ENCODE data around the gene CYTH2.

CYTH2 gene

DNA sequence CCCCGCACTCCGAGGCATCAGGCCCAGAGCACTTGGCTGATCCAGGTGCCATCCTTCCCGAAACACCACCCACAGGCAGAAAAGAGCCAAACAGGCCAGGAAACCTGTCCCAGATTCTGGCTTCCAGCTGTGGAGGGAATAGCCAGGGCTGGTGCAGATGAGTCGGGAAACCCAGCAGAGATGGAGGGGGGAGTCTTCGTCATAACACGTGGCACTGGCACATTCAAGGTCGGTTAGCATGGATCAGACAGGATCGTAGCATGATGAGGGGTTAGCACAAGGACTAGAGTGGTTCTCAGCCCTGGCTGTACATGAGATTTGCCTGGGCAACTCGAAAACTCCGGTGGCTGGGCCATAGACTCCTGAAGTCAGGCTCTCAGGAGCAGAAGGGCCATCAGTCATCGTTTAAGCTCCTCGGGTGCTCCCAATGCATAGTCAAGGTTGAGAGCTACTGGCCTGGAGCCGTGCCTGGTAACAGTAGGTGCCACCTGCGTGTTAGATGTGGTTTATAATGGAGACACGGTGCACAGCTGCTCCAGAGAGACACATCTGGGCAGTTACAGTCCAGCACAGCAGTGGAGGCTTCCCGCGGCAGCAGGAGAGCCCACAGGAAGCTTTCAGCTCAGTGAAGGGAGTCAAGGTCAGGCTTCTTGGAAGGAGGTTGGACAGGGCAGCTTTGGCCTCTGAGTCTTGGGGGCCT is 6.3 kb downstream of the CYTH2 start:
- no peak overlapping the region for H4K8ac ChIP-seq (ENCODE audit: low read depth, low read length)
- no peak overlapping the region for H3K56ac ChIP-seq (ENCODE audit: low read length)
- H2AK5ac ChIP-seq (ENCODE audit: low read length), result no peak overlapping the region
- H3K4me2 ChIP-seq (ENCODE audit: low read length), result no peak overlapping the region
- H3K27ac ChIP-seq (ENCODE audit: low read depth, low read length), result no peak overlapping the region
- no peak overlapping the region for H3K9ac ChIP-seq (ENCODE audit: low read length)
- H2BK120ac ChIP-seq (ENCODE audit: low read depth, low read length), result no peak overlapping the region
- H3K23ac ChIP-seq (ENCODE audit: low read length), result no peak overlapping the region
- H3K27me3 ChIP-seq (ENCODE audit: insufficient read depth, low read length, poor library complexity), result no peaks in the 10 kb centered on the region
- no peak overlapping the region for H3K4me3 ChIP-seq (ENCODE audit: low read length)
- no peak for DNase-seq
- no peak overlapping the region for H2BK15ac ChIP-seq (replicated peaks; ENCODE audit: low read depth)
- no CpG with 5 or more reads among the region's 17 CpGs for WGBS (ENCODE audit: extremely low coverage, insufficient coverage, low lambda C conversion rate)
- peaks cover 36% of the 10 kb centered on the region for H3K36me3 ChIP-seq (ENCODE audit: control insufficient read depth, insufficient read depth, low read length)
- no peak overlapping the region for H3K4ac ChIP-seq (ENCODE audit: low read depth, low read length)
- H4K5ac ChIP-seq (ENCODE audit: low read length), result no peak overlapping the region
- no peaks in the 10 kb centered on the region for H3K4me1 ChIP-seq (ENCODE audit: control insufficient read depth, low read depth, low read length)
- H3K79me2 ChIP-seq (ENCODE audit: control insufficient read depth, insufficient read depth, low read length), result no peaks in the 10 kb centered on the region
- H2BK5ac ChIP-seq (ENCODE audit: low read length), result no peak overlapping the region
- H3K18ac ChIP-seq (ENCODE audit: low read length), result no peak overlapping the region
- H3K79me1 ChIP-seq (ENCODE audit: low read length), result peaks cover 12% of the 10 kb centered on the region

DNA sequence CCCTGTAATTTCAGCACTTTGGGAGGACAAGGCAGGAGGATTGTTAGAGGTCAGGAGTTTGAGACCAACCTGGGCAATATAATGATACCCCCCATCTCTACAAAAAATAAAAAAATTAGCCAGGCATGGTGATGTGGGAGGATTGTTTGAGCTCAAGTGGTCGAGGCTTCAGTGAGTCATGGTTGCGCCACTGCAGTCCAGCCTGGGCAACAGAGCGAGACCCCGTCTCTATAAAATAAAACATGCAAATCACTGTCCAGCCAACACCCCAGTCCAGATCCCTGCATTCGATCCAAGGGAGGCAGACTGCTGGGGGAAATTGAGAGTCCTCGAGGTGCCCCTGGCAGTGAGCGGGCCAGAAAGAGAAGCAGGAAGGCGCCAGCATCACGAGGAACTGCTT is 7.0 kb downstream of the CYTH2 start:
- no peak for DNase-seq
- H3K27me3 ChIP-seq (ENCODE audit: insufficient read depth, low read length, poor library complexity), result no peaks in the 10 kb centered on the region
- H3K4ac ChIP-seq (ENCODE audit: low read depth, low read length), result no peak overlapping the region
- no peak overlapping the region for H3K56ac ChIP-seq (ENCODE audit: low read length)
- WGBS (ENCODE audit: extremely low coverage, insufficient coverage, low lambda C conversion rate), result no CpG with 5 or more reads among the region's 9 CpGs
- no peak overlapping the region for H4K5ac ChIP-seq (ENCODE audit: low read length)
- no peak overlapping the region for H3K9ac ChIP-seq (ENCODE audit: low read length)
- no peak overlapping the region for H3K27ac ChIP-seq (ENCODE audit: low read depth, low read length)
- H2BK120ac ChIP-seq (ENCODE audit: low read depth, low read length), result no peak overlapping the region
- H3K36me3 ChIP-seq (ENCODE audit: control insufficient read depth, insufficient read depth, low read length), result peaks cover 36% of the 10 kb centered on the region
- H3K4me3 ChIP-seq (ENCODE audit: low read length), result no peak overlapping the region
- no peak overlapping the region for H4K8ac ChIP-seq (ENCODE audit: low read depth, low read length)
- peaks cover 7% of the 10 kb centered on the region for H3K79me1 ChIP-seq (ENCODE audit: low read length)
- H2BK15ac ChIP-seq (replicated peaks; ENCODE audit: low read depth), result no peak overlapping the region
- no peak overlapping the region for H3K18ac ChIP-seq (ENCODE audit: low read length)
- H3K23ac ChIP-seq (ENCODE audit: low read length), result no peak overlapping the region
- H2AK5ac ChIP-seq (ENCODE audit: low read length), result no peak overlapping the region
- no peaks in the 10 kb centered on the region for H3K4me1 ChIP-seq (ENCODE audit: control insufficient read depth, low read depth, low read length)
- H3K4me2 ChIP-seq (ENCODE audit: low read length), result no peak overlapping the region
- no peaks in the 10 kb centered on the region for H3K79me2 ChIP-seq (ENCODE audit: control insufficient read depth, insufficient read depth, low read length)
- no peak overlapping the region for H2BK5ac ChIP-seq (ENCODE audit: low read length)

DNA sequence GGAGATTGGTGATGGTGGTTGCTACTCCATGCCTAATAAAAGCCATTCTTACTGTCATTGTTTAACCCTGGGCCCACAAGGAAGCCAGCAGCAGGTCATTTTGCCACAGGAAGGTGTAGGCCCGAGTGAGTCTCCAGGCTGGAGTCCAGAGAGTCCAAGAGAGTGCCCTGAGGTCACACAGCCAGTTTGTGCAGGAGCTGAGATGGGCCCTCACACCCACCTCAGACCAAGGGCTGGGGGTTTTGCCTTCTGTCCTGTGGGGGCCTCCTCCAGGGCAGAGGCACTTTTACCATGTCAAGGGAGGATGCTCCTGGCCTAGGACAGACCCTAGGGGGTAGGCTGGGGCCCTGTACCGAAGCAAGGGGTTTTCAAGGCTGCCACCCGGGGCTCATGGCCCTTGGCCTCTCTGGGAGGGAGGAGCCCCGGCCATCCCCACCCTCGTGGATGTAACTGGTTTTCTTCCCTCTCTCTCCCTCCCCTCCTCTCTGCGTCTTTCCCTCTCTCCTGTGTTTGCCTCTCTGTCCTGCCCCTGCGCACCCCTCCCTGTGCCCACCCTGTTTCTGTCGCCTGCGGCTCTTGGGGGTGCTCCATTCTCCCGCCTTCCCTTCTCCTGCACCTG is 8.0 kb downstream of the CYTH2 start:
- no peak overlapping the region for H3K9ac ChIP-seq (ENCODE audit: low read length)
- no CpG with 5 or more reads among the region's 10 CpGs for WGBS (ENCODE audit: extremely low coverage, insufficient coverage, low lambda C conversion rate)
- H3K36me3 ChIP-seq (ENCODE audit: control insufficient read depth, insufficient read depth, low read length), result peaks cover 34% of the 10 kb centered on the region

DNA sequence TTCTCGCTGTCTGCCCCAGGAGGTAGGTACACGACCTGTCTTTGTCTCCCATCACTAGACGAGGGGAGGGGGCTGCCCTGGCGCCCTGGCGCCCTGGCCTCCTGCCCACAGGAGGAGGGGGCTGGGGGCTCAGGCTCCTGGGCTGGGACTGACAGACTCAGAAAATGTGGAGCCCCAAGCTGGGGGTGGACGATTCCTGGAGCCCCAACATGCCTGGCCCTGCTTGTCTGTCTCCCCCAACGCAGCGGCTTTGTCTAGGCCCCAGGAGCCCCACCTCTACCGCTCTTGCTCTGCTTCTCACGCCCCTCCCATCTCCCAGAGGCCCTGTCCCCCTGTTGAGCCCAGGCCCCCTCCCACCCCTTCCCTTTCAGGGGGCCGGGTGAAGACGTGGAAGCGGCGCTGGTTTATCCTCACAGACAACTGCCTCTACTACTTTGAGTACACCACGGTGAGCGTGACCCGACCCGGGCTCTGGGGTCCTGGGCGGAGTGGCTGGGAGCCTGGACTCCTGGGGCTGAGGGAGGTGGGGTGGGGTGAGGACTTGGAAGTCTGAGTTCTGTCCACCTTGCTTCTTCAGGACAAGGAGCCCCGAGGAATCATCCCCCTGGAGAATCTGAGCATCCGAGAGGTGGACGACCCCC is 8.6 kb downstream of the CYTH2 start:
- no peak overlapping the region for H3K18ac ChIP-seq (ENCODE audit: low read length)
- H3K4me1 ChIP-seq (ENCODE audit: control insufficient read depth, low read depth, low read length), result no peaks in the 10 kb centered on the region
- no peak overlapping the region for H2AK5ac ChIP-seq (ENCODE audit: low read length)
- H3K36me3 ChIP-seq (ENCODE audit: control insufficient read depth, insufficient read depth, low read length), result peaks cover 30% of the 10 kb centered on the region
- no peak overlapping the region for H2BK120ac ChIP-seq (ENCODE audit: low read depth, low read length)
- no peak overlapping the region for H3K4me3 ChIP-seq (ENCODE audit: low read length)
- H3K27me3 ChIP-seq (ENCODE audit: insufficient read depth, low read length, poor library complexity), result no peaks in the 10 kb centered on the region
- H3K56ac ChIP-seq (ENCODE audit: low read length), result no peak overlapping the region
- H3K79me2 ChIP-seq (ENCODE audit: control insufficient read depth, insufficient read depth, low read length), result no peaks in the 10 kb centered on the region
- peaks cover 3% of the 10 kb centered on the region for H3K79me1 ChIP-seq (ENCODE audit: low read length)
- no peak overlapping the region for H3K4ac ChIP-seq (ENCODE audit: low read depth, low read length)
- no peak overlapping the region for H4K8ac ChIP-seq (ENCODE audit: low read depth, low read length)
- no peak overlapping the region for H3K23ac ChIP-seq (ENCODE audit: low read length)
- H3K4me2 ChIP-seq (ENCODE audit: low read length), result no peak overlapping the region
- no peak overlapping the region for H3K27ac ChIP-seq (ENCODE audit: low read depth, low read length)
- H3K9ac ChIP-seq (ENCODE audit: low read length), result no peak overlapping the region
- DNase-seq, result no peak
- H2BK15ac ChIP-seq (replicated peaks; ENCODE audit: low read depth), result no peak overlapping the region
- WGBS (ENCODE audit: extremely low coverage, insufficient coverage, low lambda C conversion rate), result no CpG with 5 or more reads among the region's 22 CpGs
- no peak overlapping the region for H2BK5ac ChIP-seq (ENCODE audit: low read length)
- H4K5ac ChIP-seq (ENCODE audit: low read length), result no peak overlapping the region

More for the DNA sequence above, 8.0 kb downstream of the CYTH2 start:
- Histone ChIP-seq H3K18ac (ENCODE audit: low read length) (no peak overlapping the region), H3K56ac (ENCODE audit: low read length) (no peak overlapping the region), H2BK120ac (ENCODE audit: low read depth, low read length) (no peak overlapping the region), H3K27ac (ENCODE audit: low read depth, low read length) (no peak overlapping the region), H4K5ac (ENCODE audit: low read length) (no peak overlapping the region), H3K79me2 (ENCODE audit: control insufficient read depth, insufficient read depth, low read length) (no peaks in the 10 kb centered on the region), H3K23ac (ENCODE audit: low read length) (no peak overlapping the region), H3K27me3 (ENCODE audit: insufficient read depth, low read length, poor library complexity) (no peaks in the 10 kb centered on the region), H2AK5ac (ENCODE audit: low read length) (no peak overlapping the region), H3K4ac (ENCODE audit: low read depth, low read length) (no peak overlapping the region), H3K4me1 (ENCODE audit: control insufficient read depth, low read depth, low read length) (no peaks in the 10 kb centered on the region), H3K4me2 (ENCODE audit: low read length) (no peak overlapping the region), H4K8ac (ENCODE audit: low read depth, low read length) (no peak overlapping the region), H2BK5ac (ENCODE audit: low read length) (no peak overlapping the region), H3K79me1 (ENCODE audit: low read length) (peaks cover 5% of the 10 kb centered on the region), H2BK15ac (replicated peaks; ENCODE audit: low read depth) (no peak overlapping the region), H3K4me3 (ENCODE audit: low read length) (no peak overlapping the region)
- DNase-seq, result no peak

DNA sequence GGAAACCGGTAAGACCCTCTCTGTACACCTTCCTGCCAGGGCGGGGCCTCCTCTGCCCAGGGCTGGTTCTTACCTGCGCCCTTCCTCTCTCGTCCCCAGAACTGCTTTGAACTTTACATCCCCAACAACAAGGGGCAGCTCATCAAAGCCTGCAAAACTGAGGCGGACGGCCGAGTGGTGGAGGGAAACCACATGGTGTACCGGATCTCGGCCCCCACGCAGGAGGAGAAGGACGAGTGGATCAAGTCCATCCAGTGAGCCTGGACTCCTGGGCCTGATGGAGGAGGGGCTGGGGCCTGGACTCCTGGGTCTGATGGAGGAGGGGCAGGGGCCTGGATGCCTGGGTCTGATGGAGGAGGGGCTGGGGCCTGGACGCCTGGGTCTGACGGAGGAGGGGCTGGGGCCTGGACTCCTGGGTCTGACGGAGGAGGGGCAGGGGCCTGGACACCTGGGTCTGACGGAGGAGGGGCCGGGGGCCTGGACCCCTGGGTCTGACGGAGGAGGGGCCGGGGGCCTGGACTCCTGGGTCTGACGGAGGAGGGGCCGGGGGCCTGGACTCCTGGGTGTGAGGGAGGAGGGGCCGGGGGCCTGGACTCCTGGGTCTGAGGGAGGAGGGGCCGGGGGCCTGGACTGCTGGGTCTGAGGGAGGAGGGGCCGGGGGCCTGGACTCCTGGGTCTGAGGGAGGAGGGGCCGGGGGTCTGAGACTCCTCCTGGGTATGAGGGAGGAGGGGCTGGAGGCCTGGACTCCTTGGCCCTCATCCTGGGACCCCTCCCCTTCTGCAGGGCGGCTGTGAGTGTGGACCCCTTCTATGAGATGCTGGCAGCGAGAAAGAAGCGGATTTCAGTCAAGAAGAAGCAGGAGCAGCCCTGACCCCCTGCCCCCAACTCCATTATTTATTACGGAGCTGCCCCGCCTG is 9.4 kb downstream of the CYTH2 start:
- no peak overlapping the region for H2BK15ac ChIP-seq (replicated peaks; ENCODE audit: low read depth)
- H3K27me3 ChIP-seq (ENCODE audit: insufficient read depth, low read length, poor library complexity), result no peaks in the 10 kb centered on the region
- WGBS (ENCODE audit: extremely low coverage, insufficient coverage, low lambda C conversion rate), result no CpG with 5 or more reads among the region's 29 CpGs
- no peaks in the 10 kb centered on the region for H3K79me2 ChIP-seq (ENCODE audit: control insufficient read depth, insufficient read depth, low read length)
- no peak overlapping the region for H3K4ac ChIP-seq (ENCODE audit: low read depth, low read length)
- no peak overlapping the region for H4K5ac ChIP-seq (ENCODE audit: low read length)
- H3K36me3 ChIP-seq (ENCODE audit: control insufficient read depth, insufficient read depth, low read length), result peaks cover 25% of the 10 kb centered on the region
- H3K4me3 ChIP-seq (ENCODE audit: low read length), result no peak overlapping the region
- H3K4me2 ChIP-seq (ENCODE audit: low read length), result no peak overlapping the region
- H3K18ac ChIP-seq (ENCODE audit: low read length), result no peak overlapping the region
- no peak overlapping the region for H4K8ac ChIP-seq (ENCODE audit: low read depth, low read length)
- H3K27ac ChIP-seq (ENCODE audit: low read depth, low read length), result no peak overlapping the region
- no peaks in the 10 kb centered on the region for H3K4me1 ChIP-seq (ENCODE audit: control insufficient read depth, low read depth, low read length)
- H2BK5ac ChIP-seq (ENCODE audit: low read length), result no peak overlapping the region
- H3K79me1 ChIP-seq (ENCODE audit: low read length), result no peaks in the 10 kb centered on the region
- no peak overlapping the region for H3K9ac ChIP-seq (ENCODE audit: low read length)
- H2BK120ac ChIP-seq (ENCODE audit: low read depth, low read length), result no peak overlapping the region
- H2AK5ac ChIP-seq (ENCODE audit: low read length), result no peak overlapping the region
- DNase-seq, result no peak
- no peak overlapping the region for H3K23ac ChIP-seq (ENCODE audit: low read length)
- no peak overlapping the region for H3K56ac ChIP-seq (ENCODE audit: low read length)
